HG03135 (cell line): ENCODE data around the gene RBM5.

ENCODE experiments used
- ATAC-seq: cut with Tn5 transposase; IDR thresholded peaks from one replicate; pipeline ENCODE4 v1.9.1; 2021; ENCODE audit warnings: mild to moderate bottlenecking, moderate library complexity; ENCODE audit not compliant: unreplicated experiment

RBM5 gene

GRCh38 chr3:50121072-50122032, 32.6 kb downstream of the RBM5 start:
- no peak for ATAC-seq

- ATAC-seq: no peak
Measured at GRCh38 chr3:50122071-50122470, 33.4 kb downstream of the RBM5 start.

- ATAC-seq: no peak
Measured at GRCh38 chr3:50122661-50123391, 34.1 kb downstream of the RBM5 start.

- ATAC-seq: no peak
Measured at GRCh38 chr3:50123394-50124051, 34.8 kb downstream of the RBM5 start.

GRCh38 chr3:50124052-50124799, 35.5 kb downstream of the RBM5 start:
- no peak for ATAC-seq

GRCh38 chr3:50124800-50125178, 36.1 kb downstream of the RBM5 start:
- ATAC-seq: no peak

- no peak for ATAC-seq
Measured at GRCh38 chr3:50125541-50126286, 37.0 kb downstream of the RBM5 start.

- ATAC-seq: no peak
Measured at GRCh38 chr3:50126287-50127211, 37.8 kb downstream of the RBM5 start.

- ATAC-seq: no peak
Measured at GRCh38 chr3:50127251-50127691, 38.6 kb downstream of the RBM5 start.

GRCh38 chr3:50128001-50128400, 39.3 kb downstream of the RBM5 start:
- no peak for ATAC-seq

GRCh38 chr3:50130436-50130835, 41.7 kb downstream of the RBM5 start:
- ATAC-seq: no peak

GRCh38 chr3:50132421-50133282, 43.9 kb downstream of the RBM5 start:
- ATAC-seq: no peak

- no peak for ATAC-seq
Measured at GRCh38 chr3:50133283-50133615, 44.5 kb downstream of the RBM5 start.

- no peak for ATAC-seq
Measured at GRCh38 chr3:50134367-50134766, 45.6 kb downstream of the RBM5 start.

- no peak for ATAC-seq
Measured at GRCh38 chr3:50135964-50136363, 47.2 kb downstream of the RBM5 start.

GRCh38 chr3:50136714-50137405, 48.1 kb downstream of the RBM5 start:
- no peak for ATAC-seq

- no peak for ATAC-seq
Measured at GRCh38 chr3:50137531-50137930, 48.8 kb downstream of the RBM5 start.
